NCI-H524 treated with DMSO at 0.1 percent for 48 hours (cell line): ENCODE results near the gene ATP7B.

ENCODE experiments used
- DNase-seq: peaks from one replicate; lab custom pipeline; 2025; lab: John Stamatoyannopoulos, UW

ATP7B gene

DNA sequence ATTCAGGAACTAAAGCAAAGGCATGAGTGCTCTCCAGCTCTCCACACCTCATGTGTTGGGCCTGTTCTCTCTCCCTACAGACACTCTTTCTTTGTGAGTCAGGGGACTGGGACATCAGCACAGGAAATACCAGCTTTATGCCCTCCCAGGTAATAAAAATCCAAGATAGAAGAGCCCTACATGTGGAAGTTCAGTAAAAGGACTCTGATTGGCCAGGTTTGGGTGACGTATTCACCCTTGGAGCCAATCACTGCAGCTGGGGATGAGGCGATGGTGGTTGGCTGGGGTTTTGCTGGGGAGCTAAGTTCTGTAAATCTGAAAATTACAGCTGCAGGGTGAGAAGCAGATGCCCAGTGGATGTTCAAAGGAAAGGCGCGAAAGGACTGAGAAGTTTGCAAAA, 117.0 kb downstream of the ATP7B start:
- no peak for DNase-seq

DNA sequence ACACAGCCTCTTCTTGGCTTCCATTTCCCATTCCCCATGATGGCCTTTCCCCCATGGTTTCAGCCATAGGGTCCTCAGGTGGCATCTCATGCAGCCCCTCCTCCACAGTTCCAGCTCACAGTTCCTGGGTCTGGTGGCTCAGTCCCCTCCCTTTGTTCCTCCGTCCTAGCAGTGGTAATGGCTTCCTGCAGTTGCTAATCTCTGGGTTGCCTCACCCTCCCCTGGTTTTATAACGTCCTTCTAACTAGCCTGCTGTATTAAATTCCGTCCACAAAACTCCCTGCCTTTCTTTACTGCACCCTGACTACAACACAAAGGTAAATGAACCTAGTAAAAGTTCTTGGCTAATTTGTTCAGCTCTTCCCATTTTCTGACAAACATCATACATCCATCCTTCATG, 118.6 kb downstream of the ATP7B start:
- DNase-seq = no peak

DNA sequence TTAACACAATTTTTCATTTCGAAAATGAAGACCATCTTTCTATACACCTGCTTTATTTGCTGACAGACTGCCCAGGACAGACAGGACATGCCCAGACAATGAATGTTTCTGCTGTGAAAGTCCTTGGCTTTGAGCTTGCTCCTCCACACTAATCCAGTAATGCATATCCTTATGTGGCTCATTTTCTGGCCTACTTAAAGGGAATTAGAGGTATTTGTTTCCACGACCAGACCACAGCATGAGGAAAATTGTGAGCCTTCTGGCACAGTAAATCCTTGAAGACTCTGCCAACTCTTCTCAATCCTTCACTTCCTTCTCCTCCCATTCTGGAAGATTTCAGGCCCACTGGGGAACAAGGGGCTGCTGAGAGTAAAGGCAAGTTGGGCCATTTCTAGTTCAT, 123.8 kb downstream of the ATP7B start:
- DNase-seq = peak; percentile 95

DNA sequence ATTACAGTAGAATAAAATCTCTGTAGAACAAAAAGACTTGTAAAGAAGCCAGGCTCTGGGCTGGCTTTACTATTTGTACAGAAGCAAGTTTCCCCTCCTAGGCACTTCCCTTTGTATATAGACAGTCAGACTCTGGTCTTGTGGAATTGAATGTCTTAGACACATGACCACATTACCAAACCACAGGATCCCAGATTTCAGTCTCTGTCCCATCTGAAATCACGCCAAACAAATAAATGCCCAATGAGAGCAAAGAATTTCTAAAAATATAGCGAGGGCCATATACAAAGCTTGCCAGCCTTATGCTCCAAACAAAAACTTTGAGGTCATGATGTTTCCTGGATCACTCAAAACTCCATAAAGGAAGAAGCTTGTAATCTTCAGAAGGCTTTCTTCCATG, 125.6 kb downstream of the ATP7B start:
- no peak for DNase-seq

DNA sequence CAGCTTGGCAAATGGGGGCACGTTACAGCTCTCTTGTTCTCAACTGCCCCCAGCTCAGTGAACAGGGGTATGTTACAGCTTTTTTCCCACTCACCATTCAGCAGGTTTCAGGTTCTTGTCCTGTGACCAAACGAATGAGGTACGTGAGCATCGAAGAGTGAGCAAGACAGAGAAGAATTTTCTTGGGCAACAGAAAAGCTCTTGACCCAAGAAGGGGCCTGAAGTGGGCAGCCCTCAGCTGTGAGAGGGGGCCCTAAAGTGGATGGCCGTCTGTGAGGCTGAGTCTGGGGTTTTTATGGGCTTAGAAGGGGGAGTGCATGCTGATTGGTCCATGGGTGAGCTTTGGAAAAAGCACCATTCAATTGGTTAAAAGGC, 128.0 kb downstream of the ATP7B start:
- no peak for DNase-seq
